ENCODE data around the gene RAB11FIP4.

- TF ChIP-seq, protein P1, sequence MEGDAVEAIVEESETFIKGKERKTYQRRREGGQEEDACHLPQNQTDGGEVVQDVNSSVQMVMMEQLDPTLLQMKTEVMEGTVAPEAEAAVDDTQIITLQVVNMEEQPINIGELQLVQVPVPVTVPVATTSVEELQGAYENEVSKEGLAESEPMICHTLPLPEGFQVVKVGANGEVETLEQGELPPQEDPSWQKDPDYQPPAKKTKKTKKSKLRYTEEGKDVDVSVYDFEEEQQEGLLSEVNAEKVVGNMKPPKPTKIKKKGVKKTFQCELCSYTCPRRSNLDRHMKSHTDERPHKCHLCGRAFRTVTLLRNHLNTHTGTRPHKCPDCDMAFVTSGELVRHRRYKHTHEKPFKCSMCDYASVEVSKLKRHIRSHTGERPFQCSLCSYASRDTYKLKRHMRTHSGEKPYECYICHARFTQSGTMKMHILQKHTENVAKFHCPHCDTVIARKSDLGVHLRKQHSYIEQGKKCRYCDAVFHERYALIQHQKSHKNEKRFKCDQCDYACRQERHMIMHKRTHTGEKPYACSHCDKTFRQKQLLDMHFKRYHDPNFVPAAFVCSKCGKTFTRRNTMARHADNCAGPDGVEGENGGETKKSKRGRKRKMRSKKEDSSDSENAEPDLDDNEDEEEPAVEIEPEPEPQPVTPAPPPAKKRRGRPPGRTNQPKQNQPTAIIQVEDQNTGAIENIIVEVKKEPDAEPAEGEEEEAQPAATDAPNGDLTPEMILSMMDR (conservative IDR thresholded peaks at IDR 0.05; ENCODE audit: low read length), result no peak
- no peak for TF ChIP-seq EZH2phosphoT487 (IDR thresholded peaks at IDR 0.05; ENCODE audit: borderline replicate concordance)
These were observed 182.4 kb downstream of the RAB11FIP4 start for GRCh38 chr17:31573861-31574260.
